SK-N-SH treated with all-trans-retinoic acid at 6 μM for 48 hours (cell line): Measurements from ENCODE around the gene MOAP1.

Experiments used
- PPARA ChIP-seq: fragments of 250-450 bp; sonication (Bioruptor Pico); IDR thresholded peaks from 2 replicates; pipeline ENCODE4 v1.5.0; 2020; ENCODE audit warnings: mild to moderate bottlenecking, borderline replicate concordance
- RARB ChIP-seq: fragments of 250-450 bp; sonication (Bioruptor Pico); IDR thresholded peaks from 2 replicates; pipeline ENCODE4 v1.8.0; 2021; ENCODE audit warnings: mild to moderate bottlenecking, moderate library complexity
- TCF4 ChIP-seq: fragments of 250-450 bp; sonication (Bioruptor Pico); IDR thresholded peaks from 2 replicates; pipeline ENCODE4 v1.8.0; 2021; ENCODE audit warnings: mild to moderate bottlenecking, moderate library complexity, borderline replicate concordance
- TOX ChIP-seq: fragments of 250-450 bp; sonication (Bioruptor Pico); IDR thresholded peaks from 2 replicates; pipeline ENCODE4 v1.8.0; 2021; ENCODE audit warnings: mild to moderate bottlenecking, moderate library complexity, borderline replicate concordance
- ZFP3 ChIP-seq: fragments of 250-450 bp; sonication (Bioruptor Pico); IDR thresholded peaks from 2 replicates; pipeline ENCODE4 v1.5.0; 2020; ENCODE audit warnings: mild to moderate bottlenecking, moderate library complexity

DNA sequence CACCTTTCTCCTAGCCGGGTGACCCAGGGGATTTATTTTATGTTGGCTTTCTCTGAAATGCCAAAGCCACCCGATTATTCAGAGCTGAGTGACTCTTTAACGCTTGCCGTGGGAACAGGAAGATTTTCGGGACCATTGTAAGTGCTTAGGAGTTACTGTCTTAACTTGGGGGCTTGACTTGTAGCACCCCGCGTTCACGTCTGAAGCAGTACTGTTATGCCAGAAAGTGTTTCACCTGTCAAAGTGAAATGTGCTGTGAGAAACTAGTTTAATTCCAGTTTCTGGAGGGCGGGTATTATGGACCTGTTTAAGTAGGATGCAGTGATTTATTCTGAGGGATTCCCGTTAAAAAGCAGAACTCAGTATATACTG lies 638 bp upstream of the MOAP1 start:
- TF ChIP-seq ZFP3 (CRISPR knock-in tag): no peak
- TF ChIP-seq TCF4: no peak
- TF ChIP-seq RARB (CRISPR knock-in tag): no peak
- no peak for TF ChIP-seq TOX
- no peak for TF ChIP-seq PPARA (CRISPR knock-in tag)
